Measurements from ENCODE around the gene HMGB4.
A peak's percentile ranks its signal among the peaks of the same experiment; 100 is the strongest.

Gene HMGB4

GRCh38 chr1:33850481-33850880, 13.4 kb upstream of the HMGB4 start:
- TF ChIP-seq CTCF (IDR thresholded peaks at IDR 0.05; ENCODE audit: control insufficient read depth, insufficient read depth, low read depth, low read length, missing control alignments), result no peak
- no peak for DNase-seq (ENCODE audit: low read depth)

GRCh38 chr1:33852711-33853110, 11.2 kb upstream of the HMGB4 start:
- H3K4me3 ChIP-seq (ENCODE audit: control insufficient read depth, low read depth, low read length), result no peak overlapping the region
- TF ChIP-seq CTCF (IDR thresholded peaks at IDR 0.05; ENCODE audit: control insufficient read depth, insufficient read depth, low read depth, low read length, missing control alignments), result no peak
- DNase-seq (ENCODE audit: low read depth), result peak; percentile 46

More at GRCh38 chr1:33850481-33850880, 13.4 kb upstream of the HMGB4 start:
- no peak overlapping the region for H3K4me3 ChIP-seq (ENCODE audit: control insufficient read depth, low read depth, low read length)

GRCh38 chr1:33853431-33853830, 10.4 kb upstream of the HMGB4 start:
- no peak for TF ChIP-seq CTCF (IDR thresholded peaks at IDR 0.05; ENCODE audit: control insufficient read depth, insufficient read depth, low read depth, low read length, missing control alignments)
- no peak overlapping the region for H3K4me3 ChIP-seq (ENCODE audit: control insufficient read depth, low read depth, low read length)
- no peak for DNase-seq (ENCODE audit: low read depth)

GRCh38 chr1:33854091-33854490, 9.8 kb upstream of the HMGB4 start:
- no peak for DNase-seq (ENCODE audit: low read depth)
- no peak for TF ChIP-seq CTCF (IDR thresholded peaks at IDR 0.05; ENCODE audit: control insufficient read depth, insufficient read depth, low read depth, low read length, missing control alignments)
- no peak overlapping the region for H3K4me3 ChIP-seq (ENCODE audit: control insufficient read depth, low read depth, low read length)

GRCh38 chr1:33860671-33861070, 3.2 kb upstream of the HMGB4 start:
- TF ChIP-seq CTCF (IDR thresholded peaks at IDR 0.05; ENCODE audit: control insufficient read depth, insufficient read depth, low read depth, low read length, missing control alignments), result no peak
- DNase-seq (ENCODE audit: low read depth), result no peak

GRCh38 chr1:33864460-33865389, 846 bp downstream of the HMGB4 start:
- no peak for DNase-seq (ENCODE audit: low read depth)
- H3K4me3 ChIP-seq (ENCODE audit: control insufficient read depth, low read depth, low read length), result no peak overlapping the region
- TF ChIP-seq CTCF (IDR thresholded peaks at IDR 0.05; ENCODE audit: control insufficient read depth, insufficient read depth, low read depth, low read length, missing control alignments), result no peak

More at GRCh38 chr1:33860671-33861070, 3.2 kb upstream of the HMGB4 start:
- no peak overlapping the region for H3K4me3 ChIP-seq (ENCODE audit: control insufficient read depth, low read depth, low read length)

Measured in AG09309 (cell line).